Measurements from ENCODE around the gene NAMPT.
"Not testable (repeated sequence)": the region's sequence is repeated elsewhere in the genome, so short reads cannot be mapped to it uniquely, and the experiment has no call there.

NAMPT gene

DNA sequence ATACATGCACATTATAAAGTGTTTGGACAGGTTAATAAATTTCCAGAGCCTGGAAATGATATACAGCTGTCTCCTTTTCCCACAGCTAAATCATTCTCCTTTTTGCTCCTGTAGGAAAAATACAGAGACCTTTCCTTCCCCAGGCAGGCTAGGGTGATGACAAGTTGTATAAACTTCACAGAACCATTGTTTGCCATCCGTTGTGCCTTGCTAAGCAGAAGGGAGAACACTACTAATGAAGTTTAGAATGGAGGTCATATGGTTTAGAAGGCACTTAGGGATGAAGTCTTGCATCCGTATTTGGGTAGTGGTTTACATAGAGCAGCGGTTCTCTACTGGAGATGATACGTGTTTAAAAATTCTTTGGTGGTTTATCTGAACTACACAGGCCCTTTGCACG lies 46.0 kb downstream of the NAMPT start:
- in situ Hi-C loops (cut with MboI; ENCODE audit: low sequenced_read_pairs), result no loop called here

DNA sequence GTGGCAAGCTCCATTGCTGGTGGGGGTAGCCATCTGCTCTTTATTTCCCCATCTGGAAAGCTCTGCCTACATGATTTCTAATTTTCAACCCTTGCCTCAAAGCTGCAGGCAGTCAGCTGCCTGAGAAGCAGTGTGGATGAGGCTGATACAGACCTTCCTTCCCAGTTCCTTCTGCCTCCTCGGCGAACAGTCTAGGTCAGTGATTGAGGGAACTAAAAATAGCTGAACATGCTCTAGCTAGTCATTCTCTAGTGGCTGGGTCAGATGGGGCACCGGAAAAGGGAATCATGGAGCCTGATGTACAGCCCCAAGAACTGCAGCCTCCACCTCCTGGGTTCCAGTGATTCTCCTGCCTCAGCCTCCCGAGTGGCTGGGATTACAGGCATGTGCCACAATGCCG lies 48.7 kb downstream of the NAMPT start:
- in situ Hi-C loops (cut with MboI; ENCODE audit: low sequenced_read_pairs), result no loop called here

DNA sequence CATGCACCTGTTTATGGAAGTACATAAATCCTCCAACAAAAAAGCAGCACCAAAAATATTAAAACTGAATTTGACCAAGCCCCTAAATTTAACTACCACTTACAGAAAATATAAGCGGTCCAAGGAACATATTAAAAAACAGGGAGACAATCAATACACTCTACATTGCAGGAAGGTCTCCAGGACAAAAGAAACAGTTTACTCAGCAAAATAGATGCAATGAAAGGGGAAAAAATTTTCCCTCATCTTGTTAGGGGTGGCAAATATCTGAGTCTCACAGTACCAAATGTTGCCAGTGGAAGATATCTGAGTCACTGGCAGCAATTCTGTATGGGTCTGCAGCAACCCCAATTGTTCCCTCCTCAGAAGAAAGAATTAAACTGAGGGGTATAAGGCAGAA lies 50.4 kb downstream of the NAMPT start:
- in situ Hi-C loops (cut with MboI; ENCODE audit: low sequenced_read_pairs), result no loop called here

DNA sequence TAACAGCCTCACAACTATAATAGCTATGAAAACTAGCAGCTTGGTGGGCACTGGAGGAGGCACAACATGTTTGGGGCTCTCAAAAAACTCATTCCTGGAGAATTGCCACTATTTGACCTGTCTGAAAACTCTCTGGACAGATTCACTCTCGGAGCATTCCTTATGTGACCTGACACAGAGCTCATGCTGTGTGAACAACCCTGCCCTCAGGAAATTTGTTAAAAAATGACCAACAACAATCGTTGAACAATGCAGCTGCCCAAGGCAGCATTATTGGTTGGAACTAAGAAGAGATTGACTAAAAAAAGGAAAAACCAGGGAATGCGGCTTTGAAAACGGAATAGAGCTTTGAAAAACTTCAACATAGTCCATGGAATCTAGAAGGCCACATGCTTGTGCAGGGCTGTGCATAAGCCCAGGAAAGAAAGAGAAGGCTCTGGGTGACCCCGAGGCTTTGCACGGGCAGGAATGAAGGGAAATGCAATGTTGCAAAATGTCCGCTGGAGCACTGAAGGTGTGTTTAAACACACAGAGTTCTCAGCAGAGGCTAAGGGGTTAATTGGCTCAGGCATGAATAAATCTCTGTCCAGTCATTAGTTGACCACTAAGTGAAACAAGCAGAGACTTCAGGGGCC lies 52.8 kb downstream of the NAMPT start:
- in situ Hi-C loops (cut with MboI; ENCODE audit: low sequenced_read_pairs), result no loop called here

DNA sequence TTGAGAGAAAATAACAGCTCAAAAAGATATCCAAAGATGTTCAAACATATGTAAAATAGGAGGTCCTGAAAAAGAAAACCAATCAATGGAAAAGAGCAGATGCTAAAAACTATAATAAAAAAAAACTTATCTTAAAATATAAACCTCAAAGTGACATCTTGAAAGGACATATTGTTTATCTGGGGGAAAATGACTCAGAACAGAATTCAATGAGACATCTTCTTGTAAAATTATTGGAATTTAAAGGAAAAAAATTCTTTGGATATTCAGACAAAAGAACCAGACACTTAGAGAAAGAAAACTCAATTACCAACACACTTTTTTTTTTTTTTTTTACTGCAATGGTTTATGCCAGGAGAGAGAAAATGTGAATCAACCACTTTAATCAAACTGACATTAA lies 58.9 kb downstream of the NAMPT start:
- in situ Hi-C loops (cut with MboI; ENCODE audit: low sequenced_read_pairs), result no loop called here

DNA sequence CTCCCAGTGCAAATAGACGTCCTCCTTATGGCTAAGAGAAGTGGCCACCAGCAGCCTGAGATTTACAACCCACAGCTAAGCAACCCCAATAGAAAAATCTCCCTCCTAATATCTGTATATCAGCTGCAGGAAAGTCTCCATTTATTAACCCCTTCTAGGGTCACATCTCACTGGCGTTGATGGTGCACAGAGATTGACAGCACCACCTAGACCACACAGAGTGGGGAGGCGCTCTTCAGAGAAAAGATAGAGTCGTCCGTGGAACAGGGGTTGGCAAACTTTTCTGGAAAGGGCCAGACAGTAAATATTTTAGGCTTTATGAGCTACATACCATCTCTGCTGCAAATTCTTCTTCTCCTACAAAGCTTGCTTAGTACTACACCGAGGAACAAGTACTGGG lies 60.0 kb downstream of the NAMPT start:
- in situ Hi-C loops (cut with MboI; ENCODE audit: low sequenced_read_pairs), result no loop called here

DNA sequence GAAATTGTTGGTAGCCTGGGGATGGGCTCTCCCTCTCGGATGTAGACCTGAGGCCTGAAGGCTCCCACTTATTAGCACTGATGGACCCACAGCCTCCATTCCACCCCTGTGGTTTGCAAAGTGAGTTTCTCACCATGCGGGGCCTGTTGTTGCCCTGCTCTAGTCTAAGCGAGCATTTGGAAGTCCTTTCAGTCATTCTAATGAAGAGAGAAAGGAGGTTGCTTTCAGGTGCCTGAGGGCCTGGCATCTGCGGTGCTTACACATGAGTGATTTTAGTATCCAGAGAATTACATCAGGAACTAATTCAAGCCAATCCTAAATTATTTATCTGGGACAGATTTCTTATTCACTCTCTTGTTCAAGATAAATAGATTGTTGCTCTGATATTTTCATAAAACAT lies 61.6 kb downstream of the NAMPT start:
- in situ Hi-C loops (cut with MboI; ENCODE audit: low sequenced_read_pairs), result no loop called here

DNA sequence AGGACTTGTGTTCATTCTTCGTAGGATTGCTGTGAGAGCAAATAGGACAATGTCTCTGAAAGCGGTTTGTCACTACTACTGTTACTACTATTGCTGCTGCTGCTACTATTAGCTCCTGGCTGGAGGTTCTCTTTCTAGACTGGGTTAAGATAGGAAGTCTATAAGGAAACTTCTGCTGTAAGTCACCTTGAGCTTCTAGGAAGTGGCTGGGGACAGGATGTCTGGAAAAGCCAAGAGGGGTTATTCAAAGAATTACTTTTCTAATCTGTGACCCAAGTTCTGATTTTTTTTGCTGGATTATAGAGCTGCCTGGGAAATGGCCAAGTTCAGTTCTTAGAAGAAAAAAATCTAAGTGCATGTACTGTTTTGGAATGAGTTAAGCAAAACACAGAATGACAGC lies 62.2 kb downstream of the NAMPT start:
- in situ Hi-C loops (cut with MboI; ENCODE audit: low sequenced_read_pairs), result no loop called here

DNA sequence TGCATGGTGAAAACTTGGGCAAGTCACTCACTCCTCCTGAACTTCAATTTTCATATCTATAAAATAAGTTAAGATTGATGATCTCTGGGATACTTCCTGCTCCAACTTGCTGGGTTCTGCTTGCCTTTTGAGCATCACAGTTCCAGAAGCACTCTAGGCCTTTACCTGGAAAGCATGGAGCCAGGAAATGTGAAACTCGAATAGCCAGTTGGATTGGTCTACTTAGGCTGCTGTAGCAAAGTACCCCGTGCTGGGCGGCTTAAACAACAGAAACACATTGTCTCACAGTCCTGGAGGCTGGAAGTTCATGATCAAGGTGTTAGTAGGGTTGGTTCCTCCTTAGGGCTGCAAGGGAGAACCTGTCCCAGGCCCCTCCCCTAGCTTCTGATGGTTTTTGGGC lies 64.5 kb downstream of the NAMPT start:
- in situ Hi-C loops (cut with MboI; ENCODE audit: low sequenced_read_pairs), result no loop called here

DNA sequence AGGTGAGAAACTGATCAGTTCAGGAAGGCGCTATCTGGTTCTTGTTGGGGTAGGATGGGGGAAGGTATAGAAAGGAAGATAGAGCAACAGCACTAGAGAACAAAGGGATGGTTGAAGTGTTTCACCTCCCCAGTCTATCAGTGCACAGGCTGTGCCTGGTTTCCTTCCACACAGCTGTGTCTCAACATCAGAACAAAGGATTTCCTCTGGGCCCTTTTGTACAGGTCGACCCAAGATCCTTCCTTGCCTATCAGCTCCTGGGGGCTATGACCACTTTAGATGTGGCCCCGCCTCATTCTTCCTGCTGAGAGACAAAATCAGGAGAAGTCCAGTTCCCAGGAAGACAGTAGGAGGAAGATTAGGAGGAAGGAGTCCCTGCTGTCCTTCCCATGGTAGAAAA lies 65.6 kb downstream of the NAMPT start:
- in situ Hi-C loops (cut with MboI; ENCODE audit: low sequenced_read_pairs), result no loop called here

DNA sequence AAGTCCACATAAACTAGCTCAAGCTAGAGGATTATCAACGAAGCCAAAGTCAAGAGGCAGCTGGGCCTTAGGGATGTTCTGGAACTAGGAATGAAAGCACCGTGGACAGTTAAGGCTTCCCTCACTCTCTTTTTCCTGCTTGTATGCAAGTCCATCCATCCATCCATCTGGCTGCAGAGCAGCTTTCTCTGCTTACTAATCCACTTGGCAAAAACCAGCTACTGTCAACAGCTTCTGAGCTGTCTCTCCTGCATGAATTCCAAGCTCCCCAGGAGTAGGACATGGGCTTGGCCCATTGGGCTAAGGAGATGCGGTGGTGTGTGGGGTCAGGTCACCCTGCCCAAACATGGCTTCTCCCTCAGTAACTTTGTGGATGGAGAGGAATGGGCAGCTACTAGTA lies 66.2 kb downstream of the NAMPT start:
- in situ Hi-C loops (cut with MboI; ENCODE audit: low sequenced_read_pairs), result no loop called here

DNA sequence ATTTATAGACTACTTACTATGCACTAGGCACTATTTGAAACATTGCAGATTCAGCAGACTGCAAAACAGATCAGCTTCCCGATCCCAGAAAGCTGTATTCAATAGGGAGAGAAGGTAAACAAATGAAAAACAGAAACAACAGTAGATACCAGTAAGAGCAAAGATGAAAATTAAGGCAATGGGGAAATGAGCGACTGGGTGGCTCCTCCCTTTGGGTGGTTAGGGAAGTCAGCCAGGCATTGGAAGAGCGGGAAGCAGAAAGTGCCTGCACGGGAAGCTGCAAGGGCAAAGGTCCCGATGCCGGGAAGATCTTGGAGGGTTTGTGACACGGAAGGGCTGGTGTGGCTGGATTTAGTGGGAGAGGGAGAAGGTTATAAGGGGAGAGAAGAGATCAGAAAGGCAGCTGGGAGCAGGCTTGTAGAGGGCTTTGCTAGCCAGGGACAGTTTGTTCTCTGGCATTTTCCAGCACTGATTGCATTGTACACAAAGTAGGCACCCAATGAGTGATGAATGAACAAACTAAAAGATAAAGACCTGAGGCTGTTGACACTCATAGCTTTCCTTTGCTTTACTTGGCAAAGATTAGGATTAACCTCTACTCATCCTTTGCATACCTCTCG lies 67.8 kb downstream of the NAMPT start:
- in situ Hi-C loops (cut with MboI; ENCODE audit: low sequenced_read_pairs), result no loop called here

DNA sequence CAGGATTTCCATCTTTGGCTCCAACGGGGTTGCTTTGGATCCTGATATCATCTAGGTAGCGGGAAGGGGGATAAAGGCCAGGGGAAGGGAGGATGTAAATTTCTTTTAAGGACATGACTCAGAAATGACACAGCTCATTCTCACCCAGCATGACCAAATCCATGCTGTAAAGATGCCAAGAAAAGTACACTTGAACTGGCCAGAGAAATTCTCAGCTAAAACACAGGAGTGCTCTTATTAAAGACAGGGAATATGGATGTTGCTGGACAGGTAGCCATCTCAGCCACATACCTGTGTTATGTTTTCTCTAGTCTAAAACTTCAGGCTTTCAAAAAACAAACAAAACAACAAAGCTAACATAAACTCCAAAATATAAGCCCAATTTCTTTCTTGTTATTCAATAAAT lies 68.3 kb downstream of the NAMPT start:
- in situ Hi-C loops (cut with MboI; ENCODE audit: low sequenced_read_pairs), result no loop called here

DNA sequence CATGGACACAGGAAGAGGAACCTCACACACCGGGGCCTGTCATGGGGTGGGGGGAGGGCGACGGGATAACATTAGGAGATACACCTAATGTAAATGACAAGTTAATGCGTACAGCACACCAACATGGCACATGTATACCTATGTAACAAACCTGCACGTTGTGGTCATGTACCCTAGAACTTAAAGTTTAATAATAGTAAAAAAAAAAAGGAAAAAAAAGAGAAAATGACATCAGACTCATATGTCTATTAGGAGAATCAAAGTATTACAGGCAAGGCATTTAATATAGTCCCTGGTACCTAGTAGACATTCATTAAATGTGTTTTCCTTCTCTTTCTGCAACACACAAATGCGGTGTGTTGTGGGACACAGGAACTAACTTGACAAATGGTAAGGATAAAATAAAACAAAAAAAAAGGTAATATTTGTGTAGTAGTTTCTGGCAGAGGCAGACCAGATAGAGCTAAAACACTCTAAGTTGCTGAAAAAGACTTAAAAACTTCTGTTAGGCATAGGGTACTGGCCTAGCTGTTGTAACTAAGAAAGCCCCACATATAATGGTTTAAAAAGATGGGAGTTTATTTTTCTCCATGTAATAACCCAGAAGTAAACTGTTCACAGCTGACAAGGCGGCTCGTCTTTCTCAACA lies 68.8 kb downstream of the NAMPT start:
- in situ Hi-C loops (cut with MboI; ENCODE audit: low sequenced_read_pairs), result no loop called here

DNA sequence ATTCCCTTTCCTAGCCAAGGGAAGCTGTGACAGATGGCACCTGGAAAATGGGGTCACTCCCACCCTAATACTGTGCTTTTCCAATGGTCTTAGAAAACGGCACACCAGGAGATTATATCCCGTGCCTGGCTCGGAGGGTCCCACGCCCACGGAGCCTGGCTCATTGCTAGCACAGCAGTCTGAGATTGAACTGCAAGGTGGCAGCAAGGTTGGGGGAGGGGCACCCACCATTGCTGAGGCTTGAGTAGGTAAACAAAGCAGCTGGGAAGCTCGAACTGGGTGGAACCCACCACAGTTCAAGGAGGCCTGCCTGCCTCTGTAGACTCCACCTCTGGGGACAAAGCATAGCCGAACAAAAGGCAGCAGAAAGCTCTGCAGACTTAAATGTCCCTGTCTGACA lies 75.8 kb downstream of the NAMPT start:
- in situ Hi-C loops (cut with MboI; ENCODE audit: low sequenced_read_pairs), result not testable (repeated sequence)

DNA sequence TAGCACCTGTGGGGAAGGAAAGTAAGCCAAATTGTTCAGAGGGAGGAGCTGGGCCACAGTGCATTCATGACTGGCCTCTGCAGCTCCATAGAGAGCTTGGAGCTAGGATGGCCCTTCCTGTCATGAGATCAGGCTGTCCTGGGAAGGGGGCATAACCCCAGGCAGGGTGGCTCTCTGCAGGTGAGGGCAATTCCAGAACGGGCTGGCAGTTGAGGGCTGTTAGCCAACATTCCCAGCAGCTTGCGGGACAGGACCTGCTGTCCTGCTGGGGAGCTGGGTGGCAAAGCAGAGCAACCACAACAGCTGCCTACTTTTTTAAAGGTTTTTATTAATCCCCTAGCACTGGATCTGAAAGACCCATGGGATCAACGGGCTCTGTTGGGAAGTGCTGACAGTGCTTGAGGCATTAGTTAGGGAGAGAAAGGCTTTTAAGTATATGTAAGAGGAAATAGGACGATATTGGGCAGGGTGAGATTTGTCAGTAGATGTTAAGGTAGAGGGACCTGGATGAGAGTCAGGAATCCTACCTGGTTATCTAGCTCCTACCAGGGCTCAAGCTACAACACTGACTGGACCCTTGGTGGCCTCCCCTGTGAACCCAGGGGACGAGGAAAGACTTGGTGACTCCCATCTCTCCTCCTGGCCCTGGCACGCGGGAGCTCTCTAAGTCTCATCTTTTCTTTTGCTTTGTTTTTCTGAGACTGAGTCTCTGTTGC lies 77.8 kb downstream of the NAMPT start:
- in situ Hi-C loops (cut with MboI; ENCODE audit: low sequenced_read_pairs), result no loop called here

DNA sequence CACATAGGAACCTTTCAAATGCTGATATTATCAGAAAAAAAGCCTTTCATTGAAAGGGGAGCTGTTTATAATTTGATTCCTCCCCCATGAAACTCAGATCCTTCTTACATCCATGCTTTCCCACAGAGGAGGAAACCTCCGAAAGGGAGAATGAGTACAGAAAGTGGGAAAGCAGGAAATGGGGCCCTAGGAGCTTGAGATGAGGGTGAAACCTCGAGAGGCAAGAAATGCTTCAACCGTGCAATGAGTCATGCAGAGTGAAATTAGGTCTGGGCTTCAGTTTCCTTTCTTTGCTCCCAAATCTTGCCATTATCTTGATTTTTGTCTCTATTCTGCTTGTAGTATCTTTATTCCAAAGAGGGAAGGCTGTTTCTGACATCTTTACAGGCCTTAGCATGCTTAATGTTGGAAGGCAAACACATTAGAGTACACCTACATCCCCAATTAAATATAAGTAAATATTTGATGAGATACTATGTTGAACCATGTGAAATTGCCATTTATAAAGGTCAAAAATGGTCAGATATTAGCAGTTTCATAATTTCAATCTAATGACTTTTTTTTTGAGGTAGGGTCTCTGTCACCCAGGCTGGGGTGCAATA lies 79.1 kb downstream of the NAMPT start:
- in situ Hi-C loops (cut with MboI; ENCODE audit: low sequenced_read_pairs), result no loop called here

DNA sequence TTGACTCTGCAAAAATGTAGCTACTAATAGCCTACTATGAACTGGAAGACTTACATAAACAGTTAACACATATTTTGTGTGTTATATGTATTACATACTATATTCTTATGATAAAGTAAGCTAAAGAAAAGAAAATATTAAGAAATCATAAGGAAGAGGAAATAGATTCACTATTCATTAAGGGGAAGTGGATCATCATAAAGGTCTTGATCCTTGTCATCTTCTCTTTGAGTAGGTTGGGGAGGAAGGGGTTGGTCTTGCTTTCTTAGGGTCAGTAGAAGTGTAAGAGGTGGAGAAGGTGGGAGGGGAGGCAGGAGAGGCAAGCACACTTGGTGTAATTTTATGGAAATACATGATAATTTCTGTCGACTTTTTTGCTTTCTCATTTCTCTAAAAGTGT lies 81.3 kb downstream of the NAMPT start:
- in situ Hi-C loops (cut with MboI; ENCODE audit: low sequenced_read_pairs), result no loop called here

DNA sequence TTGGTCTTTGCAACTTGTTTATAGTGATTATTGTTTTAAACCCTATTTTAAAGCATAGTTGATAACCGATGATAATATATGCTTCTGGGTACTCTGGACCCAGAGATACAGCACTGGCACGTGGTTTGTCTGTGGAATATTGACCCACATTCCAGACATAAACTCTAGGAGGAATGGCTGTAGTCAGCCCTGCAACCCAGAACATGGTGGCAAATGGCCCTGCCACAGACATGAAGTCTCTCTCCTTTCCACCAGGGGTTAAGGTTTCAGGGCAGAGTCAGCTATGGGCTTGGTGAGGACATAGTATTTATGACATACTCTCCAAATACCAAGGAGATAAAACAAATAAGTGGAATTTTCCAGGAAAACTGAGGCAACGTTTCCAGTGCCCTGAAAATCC lies 83.6 kb downstream of the NAMPT start:
- in situ Hi-C loops (cut with MboI; ENCODE audit: low sequenced_read_pairs), result no loop called here

DNA sequence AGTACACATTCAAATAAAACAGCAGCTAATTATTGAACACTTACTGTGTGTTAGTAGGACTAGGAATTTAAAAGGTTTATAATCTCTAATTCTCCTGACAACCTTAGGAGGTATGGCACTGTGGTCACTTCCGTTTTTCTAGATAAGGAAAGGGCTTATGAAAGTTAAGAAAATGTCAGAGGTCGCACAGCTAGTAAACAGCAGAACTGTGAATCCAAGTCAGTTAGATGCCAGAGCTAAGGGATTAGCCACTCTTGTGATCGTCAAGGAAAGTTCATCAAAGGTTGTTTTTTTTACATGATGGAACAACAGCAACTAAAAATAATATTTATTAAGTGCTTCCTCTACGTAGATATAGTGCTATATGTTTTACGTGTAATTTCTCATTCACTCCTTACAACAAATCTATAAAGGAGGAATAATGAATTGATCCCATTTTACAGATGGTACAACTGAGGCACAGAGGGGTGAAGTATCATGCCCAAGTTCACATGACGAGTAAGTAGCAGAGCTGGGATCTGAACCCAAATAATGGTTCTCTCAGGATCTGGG lies 84.9 kb downstream of the NAMPT start:
- in situ Hi-C loops (cut with MboI; ENCODE audit: low sequenced_read_pairs), result no loop called here

DNA sequence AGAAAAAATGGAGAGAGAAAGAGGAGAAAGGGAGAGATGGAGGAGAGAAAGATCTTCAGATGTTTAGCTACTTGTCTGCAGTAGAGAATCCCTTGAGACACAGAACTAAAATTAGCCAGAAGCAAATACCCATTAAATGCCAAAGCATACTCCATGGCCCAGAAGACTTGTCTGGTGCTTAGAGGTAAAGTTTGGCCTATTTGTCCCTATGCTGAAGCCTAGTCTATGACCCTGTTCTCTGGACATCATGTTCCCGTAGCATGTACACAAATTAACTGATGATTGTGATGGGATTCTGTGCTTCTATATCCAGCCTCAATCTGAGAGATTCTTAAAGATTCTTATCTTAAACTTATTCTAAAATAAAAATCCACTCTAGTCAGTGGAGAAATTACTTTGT lies 85.8 kb downstream of the NAMPT start:
- in situ Hi-C loops (cut with MboI; ENCODE audit: low sequenced_read_pairs), result no loop called here
